K562 (cell line): ENCODE data around the gene SLC9C2. TPM values are rescaled to one million over a fixed set of nuclear protein-coding genes. Genes with fewer than 3 reads are reported as not detected.

Source experiments
- CEBPB ChIP-seq: fragments of 450-650 bp; IDR thresholded peaks from 2 replicates; pipeline ENCODE4 v1.6.1; 2016; ENCODE audit warnings: missing genetic modification characterization, missing compliant biosample characterization
- KLF10 ChIP-seq: fragments of 250-450 bp; sonication (Bioruptor Pico); IDR thresholded peaks from 2 replicates; pipeline ENCODE4 v1.6.1; 2021; ENCODE audit warnings: matching md5 sums
- MTF1 ChIP-seq: fragments of 250-450 bp; sonication (Bioruptor Pico); IDR thresholded peaks from 2 replicates; pipeline ENCODE4 v1.9.0; 2021; ENCODE audit warnings: moderate library complexity, mild to moderate bottlenecking, inconsistent platforms, borderline replicate concordance
- MYBL2 ChIP-seq, 2 experiments: fragments of 450-650 bp in 1 of 2; sonication (generic) in 1 of 2; formaldehyde crosslinking in 1 of 2; IDR thresholded peaks; 2 replicates each; pipeline versions ENCODE4 v1.6.1 to v1.8.1; 2017 to 2022; ENCODE audit warnings: borderline replicate concordance in 1 of 2, inconsistent platforms in 1 of 2, low read depth in 1 of 2, mild to moderate bottlenecking in 1 of 2, missing genetic modification reagents in 1 of 2, moderate library complexity in 1 of 2
- MYC ChIP-seq, 2 experiments: fragments of 250-450 bp in 1 of 2; sonication (Bioruptor Pico) in 1 of 2; IDR thresholded peaks; 2 replicates each; pipeline versions ENCODE4 v1.5.1 to v1.6.1; 2012 to 2021; ENCODE audit warnings: low read depth in 2 of 2, borderline replicate concordance in 1 of 2, improper control_type of control experiment in 1 of 2, low read length in 1 of 2, mild to moderate bottlenecking in 1 of 2, moderate library complexity in 1 of 2
- NFATC3 ChIP-seq: fragments of 450-650 bp; IDR thresholded peaks from 2 replicates; pipeline ENCODE4 v1.6.1; 2017; ENCODE audit warnings: mild to moderate bottlenecking
- PCBP1 ChIP-seq: fragments of 200-400 bp; formaldehyde crosslinking; IDR thresholded peaks from 2 replicates; pipeline ENCODE4 v1.6.1; 2018; ENCODE audit warnings: mild to moderate bottlenecking, low read depth, low read length; ENCODE audit not compliant: poor library complexity, severe bottlenecking
- TFAM ChIP-seq: fragments of 250-450 bp; sonication (Bioruptor Pico); conservative IDR thresholded peaks from 2 replicates; pipeline ENCODE4 v1.5.0; 2021; ENCODE audit warnings: mild to moderate bottlenecking, moderate library complexity
- TGIF2 ChIP-seq: sonication (generic); formaldehyde crosslinking; IDR thresholded peaks from 2 replicates; pipeline ENCODE4 v1.8.1; 2022; ENCODE audit warnings: mild to moderate bottlenecking, missing genetic modification reagents, moderate library complexity
- ZNF431 ChIP-seq: sonication (generic); formaldehyde crosslinking; IDR thresholded peaks from 2 replicates; pipeline ENCODE4 v1.8.0; 2022; ENCODE audit warnings: mild to moderate bottlenecking, missing genetic modification reagents
- ZNF766 ChIP-seq: fragments of 200-800 bp; sonication (Bioruptor generic); conservative IDR thresholded peaks from 2 replicates; pipeline ENCODE4 v1.6.1; 2016; ENCODE audit warnings: missing genetic modification characterization, missing compliant biosample characterization
- polyA plus RNA-seq, 8 experiments: library from polyadenylated mRNA; depleted of rRNA in 4 of 8; stranded (reverse) in 5 of 8; unstranded in 3 of 8; fragments of >200 nt; fragmentation: Nextera tagmentation in 2 of 8; fragmentation: Illumina TruSeq in 1 of 8; extraction: Ambion mirVana in 2 of 8; extraction: Trizol in 1 of 8; gene quantifications; 2 replicates each; pipeline versions ENCODE4 v1.2.1 to v1.2.3, GENCODE V29; 2011 to 2014; ENCODE audit warnings: inconsistent platforms in 1 of 8, missing spikeins in 1 of 8
- total RNA-seq, 7 experiments: library from RNA; depleted of rRNA in 6 of 7; stranded (reverse); fragments of >200 nt in 6 of 7; fragmentation: Illumina TruSeq in 2 of 7; extraction: Trizol in 2 of 7; gene quantifications; 2 replicates each; pipeline versions ENCODE4 v1.2.1 to v1.2.3, GENCODE V29; 2011 to 2021; ENCODE audit warnings: low replicate concordance in 1 of 7
- TF ChIP-seq, protein P1 (sequence below): fragments of 450-650 bp; IDR thresholded peaks from 2 replicates; pipeline ENCODE4 v1.6.1; 2016; ENCODE audit warnings: mild to moderate bottlenecking, moderate library complexity
- TF ChIP-seq, protein P2 (sequence below): fragments of 450-650 bp; IDR thresholded peaks from 2 replicates; pipeline ENCODE4 v1.6.1; 2016; ENCODE audit warnings: mild to moderate bottlenecking

Gene SLC9C2
- total and polyA plus RNA-seq, 9 of the 15 experiments (the other 6 are each of a cell fraction or from before 2014, with no cell fraction given), result 0.11 to 0.22 (median 0.15) TPM; not detected in 5

DNA sequence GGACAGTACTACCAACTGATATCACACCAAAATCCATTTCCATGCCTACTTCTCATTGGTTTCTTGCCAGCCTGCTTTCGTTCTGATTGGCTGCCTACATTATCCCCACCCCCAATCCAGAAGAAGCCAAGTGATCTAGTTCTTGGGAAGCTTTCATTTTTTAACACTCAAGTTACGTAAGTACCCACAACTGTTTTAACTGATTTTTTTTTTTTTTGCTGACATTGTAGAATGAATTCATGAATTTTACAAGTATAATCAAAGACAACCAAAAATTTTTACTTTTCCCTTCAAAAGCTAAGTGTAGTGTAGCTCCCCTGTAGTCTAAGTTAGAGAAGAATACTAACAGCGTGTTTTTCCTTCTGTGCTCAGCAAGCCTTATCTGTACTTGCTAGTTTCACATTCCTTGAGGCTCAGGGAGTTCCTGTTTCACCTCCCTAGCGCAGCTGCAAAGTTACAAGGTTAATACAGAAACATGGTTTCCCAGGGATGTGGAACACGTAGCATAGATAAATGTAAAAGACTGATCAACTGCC lies at the start of gene SLC9C2 (continued):
- TF ChIP-seq, protein P1, sequence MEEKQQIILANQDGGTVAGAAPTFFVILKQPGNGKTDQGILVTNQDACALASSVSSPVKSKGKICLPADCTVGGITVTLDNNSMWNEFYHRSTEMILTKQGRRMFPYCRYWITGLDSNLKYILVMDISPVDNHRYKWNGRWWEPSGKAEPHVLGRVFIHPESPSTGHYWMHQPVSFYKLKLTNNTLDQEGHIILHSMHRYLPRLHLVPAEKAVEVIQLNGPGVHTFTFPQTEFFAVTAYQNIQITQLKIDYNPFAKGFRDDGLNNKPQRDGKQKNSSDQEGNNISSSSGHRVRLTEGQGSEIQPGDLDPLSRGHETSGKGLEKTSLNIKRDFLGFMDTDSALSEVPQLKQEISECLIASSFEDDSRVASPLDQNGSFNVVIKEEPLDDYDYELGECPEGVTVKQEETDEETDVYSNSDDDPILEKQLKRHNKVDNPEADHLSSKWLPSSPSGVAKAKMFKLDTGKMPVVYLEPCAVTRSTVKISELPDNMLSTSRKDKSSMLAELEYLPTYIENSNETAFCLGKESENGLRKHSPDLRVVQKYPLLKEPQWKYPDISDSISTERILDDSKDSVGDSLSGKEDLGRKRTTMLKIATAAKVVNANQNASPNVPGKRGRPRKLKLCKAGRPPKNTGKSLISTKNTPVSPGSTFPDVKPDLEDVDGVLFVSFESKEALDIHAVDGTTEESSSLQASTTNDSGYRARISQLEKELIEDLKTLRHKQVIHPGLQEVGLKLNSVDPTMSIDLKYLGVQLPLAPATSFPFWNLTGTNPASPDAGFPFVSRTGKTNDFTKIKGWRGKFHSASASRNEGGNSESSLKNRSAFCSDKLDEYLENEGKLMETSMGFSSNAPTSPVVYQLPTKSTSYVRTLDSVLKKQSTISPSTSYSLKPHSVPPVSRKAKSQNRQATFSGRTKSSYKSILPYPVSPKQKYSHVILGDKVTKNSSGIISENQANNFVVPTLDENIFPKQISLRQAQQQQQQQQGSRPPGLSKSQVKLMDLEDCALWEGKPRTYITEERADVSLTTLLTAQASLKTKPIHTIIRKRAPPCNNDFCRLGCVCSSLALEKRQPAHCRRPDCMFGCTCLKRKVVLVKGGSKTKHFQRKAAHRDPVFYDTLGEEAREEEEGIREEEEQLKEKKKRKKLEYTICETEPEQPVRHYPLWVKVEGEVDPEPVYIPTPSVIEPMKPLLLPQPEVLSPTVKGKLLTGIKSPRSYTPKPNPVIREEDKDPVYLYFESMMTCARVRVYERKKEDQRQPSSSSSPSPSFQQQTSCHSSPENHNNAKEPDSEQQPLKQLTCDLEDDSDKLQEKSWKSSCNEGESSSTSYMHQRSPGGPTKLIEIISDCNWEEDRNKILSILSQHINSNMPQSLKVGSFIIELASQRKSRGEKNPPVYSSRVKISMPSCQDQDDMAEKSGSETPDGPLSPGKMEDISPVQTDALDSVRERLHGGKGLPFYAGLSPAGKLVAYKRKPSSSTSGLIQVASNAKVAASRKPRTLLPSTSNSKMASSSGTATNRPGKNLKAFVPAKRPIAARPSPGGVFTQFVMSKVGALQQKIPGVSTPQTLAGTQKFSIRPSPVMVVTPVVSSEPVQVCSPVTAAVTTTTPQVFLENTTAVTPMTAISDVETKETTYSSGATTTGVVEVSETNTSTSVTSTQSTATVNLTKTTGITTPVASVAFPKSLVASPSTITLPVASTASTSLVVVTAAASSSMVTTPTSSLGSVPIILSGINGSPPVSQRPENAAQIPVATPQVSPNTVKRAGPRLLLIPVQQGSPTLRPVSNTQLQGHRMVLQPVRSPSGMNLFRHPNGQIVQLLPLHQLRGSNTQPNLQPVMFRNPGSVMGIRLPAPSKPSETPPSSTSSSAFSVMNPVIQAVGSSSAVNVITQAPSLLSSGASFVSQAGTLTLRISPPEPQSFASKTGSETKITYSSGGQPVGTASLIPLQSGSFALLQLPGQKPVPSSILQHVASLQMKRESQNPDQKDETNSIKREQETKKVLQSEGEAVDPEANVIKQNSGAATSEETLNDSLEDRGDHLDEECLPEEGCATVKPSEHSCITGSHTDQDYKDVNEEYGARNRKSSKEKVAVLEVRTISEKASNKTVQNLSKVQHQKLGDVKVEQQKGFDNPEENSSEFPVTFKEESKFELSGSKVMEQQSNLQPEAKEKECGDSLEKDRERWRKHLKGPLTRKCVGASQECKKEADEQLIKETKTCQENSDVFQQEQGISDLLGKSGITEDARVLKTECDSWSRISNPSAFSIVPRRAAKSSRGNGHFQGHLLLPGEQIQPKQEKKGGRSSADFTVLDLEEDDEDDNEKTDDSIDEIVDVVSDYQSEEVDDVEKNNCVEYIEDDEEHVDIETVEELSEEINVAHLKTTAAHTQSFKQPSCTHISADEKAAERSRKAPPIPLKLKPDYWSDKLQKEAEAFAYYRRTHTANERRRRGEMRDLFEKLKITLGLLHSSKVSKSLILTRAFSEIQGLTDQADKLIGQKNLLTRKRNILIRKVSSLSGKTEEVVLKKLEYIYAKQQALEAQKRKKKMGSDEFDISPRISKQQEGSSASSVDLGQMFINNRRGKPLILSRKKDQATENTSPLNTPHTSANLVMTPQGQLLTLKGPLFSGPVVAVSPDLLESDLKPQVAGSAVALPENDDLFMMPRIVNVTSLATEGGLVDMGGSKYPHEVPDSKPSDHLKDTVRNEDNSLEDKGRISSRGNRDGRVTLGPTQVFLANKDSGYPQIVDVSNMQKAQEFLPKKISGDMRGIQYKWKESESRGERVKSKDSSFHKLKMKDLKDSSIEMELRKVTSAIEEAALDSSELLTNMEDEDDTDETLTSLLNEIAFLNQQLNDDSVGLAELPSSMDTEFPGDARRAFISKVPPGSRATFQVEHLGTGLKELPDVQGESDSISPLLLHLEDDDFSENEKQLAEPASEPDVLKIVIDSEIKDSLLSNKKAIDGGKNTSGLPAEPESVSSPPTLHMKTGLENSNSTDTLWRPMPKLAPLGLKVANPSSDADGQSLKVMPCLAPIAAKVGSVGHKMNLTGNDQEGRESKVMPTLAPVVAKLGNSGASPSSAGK, result peak; percentile 83
- TF ChIP-seq MYBL2 (IDR thresholded peaks at IDR 0.05; ENCODE audit: low read depth) (0 out of 2 replicates have a peak, but pooled peaks have one; percentile 60), MYBL2 (CRISPR knock-in tag; IDR thresholded peaks at IDR 0.05; ENCODE audit: borderline replicate concordance) (no peak), ZNF766 (CRISPR knock-in tag) (0 out of 2 replicates have a peak, but pooled peaks have one; percentile 49), PCBP1 (no peak), MTF1 (no peak), CEBPB (tag) (peak; percentile 65), ZNF431 (CRISPR knock-in tag) (no peak), TGIF2 (no peak), KLF10 (CRISPR knock-in tag) (no peak), TFAM (CRISPR knock-in tag) (no peak), MYC (IDR thresholded peaks at IDR 0.05; ENCODE audit: low read depth, low read length) (0 out of 2 replicates have a peak, but pooled peaks have one; percentile 49), MYC (CRISPR knock-in tag; IDR thresholded peaks at IDR 0.05; ENCODE audit: borderline replicate concordance, low read depth) (no peak), NFATC3 (no peak)
- TF ChIP-seq, protein P2, sequence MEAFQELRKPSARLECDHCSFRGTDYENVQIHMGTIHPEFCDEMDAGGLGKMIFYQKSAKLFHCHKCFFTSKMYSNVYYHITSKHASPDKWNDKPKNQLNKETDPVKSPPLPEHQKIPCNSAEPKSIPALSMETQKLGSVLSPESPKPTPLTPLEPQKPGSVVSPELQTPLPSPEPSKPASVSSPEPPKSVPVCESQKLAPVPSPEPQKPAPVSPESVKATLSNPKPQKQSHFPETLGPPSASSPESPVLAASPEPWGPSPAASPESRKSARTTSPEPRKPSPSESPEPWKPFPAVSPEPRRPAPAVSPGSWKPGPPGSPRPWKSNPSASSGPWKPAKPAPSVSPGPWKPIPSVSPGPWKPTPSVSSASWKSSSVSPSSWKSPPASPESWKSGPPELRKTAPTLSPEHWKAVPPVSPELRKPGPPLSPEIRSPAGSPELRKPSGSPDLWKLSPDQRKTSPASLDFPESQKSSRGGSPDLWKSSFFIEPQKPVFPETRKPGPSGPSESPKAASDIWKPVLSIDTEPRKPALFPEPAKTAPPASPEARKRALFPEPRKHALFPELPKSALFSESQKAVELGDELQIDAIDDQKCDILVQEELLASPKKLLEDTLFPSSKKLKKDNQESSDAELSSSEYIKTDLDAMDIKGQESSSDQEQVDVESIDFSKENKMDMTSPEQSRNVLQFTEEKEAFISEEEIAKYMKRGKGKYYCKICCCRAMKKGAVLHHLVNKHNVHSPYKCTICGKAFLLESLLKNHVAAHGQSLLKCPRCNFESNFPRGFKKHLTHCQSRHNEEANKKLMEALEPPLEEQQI, result no peak
